GM19328 (cell line): ENCODE measurements around the gene CARNS1.

Experiments
- ATAC-seq: cut with Tn5 transposase; IDR thresholded peaks from one replicate; pipeline ENCODE4 v1.9.1; 2021; ENCODE audit warnings: mild to moderate bottlenecking, moderate library complexity; ENCODE audit not compliant: unreplicated experiment

CARNS1 gene

DNA sequence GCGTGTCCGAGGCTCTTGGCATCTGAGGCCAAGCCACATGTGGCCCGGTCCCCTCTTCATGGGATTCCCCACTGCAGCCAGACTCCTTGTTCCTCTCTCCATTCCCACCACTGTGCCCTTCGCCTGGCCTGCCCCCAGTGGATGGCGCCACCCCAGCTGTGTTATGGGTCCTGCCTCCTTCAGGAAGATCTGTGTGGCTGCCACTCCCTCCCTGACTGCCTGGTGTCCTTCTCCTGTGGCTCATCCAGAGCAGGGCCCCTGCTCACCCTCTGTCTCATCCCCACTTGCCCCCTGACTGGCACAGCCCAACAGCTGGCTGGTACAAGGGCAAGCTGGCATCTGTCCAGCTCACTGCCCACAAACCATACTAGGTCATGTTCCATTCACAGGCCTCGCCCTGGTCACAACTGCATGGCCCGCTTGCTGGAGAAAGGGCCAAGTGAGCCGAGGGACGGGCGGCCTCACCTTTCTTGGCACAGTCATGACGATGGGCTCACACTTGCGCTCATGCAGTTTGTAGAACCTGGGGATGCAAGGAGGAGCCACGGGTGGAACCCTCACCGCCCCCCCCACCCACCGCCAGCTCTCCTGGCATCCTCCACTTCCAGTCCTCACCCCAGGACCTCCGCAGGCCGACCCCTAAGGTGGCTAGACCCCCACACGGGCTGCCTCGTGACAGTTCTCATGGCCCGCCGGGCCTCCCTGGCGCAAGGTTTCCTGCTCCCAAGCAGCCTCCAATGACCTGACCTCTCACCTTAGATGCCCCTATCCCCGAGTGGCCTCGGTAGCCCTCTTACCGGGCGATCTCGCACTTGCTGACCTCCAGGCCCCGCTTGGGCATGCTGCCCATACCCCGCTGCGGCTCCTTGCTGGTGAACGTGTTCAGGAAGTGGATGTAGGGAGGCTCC, 24.1 kb downstream of the CARNS1 start:
- no peak for ATAC-seq

- no peak for ATAC-seq
These were observed 25.0 kb downstream of the CARNS1 start for GRCh38 chr11:67440229-67441097.

DNA sequence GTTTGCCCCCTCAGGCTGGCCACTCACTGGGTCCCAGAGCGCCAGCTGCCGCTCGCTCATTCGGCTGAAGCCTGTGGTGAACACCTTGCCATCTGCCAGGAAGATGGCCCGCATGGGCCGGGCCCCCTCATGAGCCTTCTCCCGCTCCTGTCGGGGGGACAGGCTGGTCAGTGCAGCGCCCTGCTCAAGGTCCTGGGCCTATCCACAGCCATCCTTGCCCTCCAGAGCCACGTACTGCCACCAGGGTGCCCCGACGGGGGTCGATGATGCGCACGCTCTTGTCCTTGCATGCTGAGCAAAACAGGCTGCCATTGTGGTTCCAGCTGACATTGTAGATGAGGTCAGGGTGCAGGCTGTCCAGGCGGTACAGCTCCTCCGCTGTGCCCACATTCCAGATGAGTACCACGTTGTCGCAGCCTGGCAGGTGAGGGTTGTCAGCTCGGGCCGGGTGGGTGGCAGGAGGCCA, 25.7 kb downstream of the CARNS1 start:
- no peak for ATAC-seq

GRCh38 chr11:67441731-67442351, 26.4 kb downstream of the CARNS1 start:
- ATAC-seq, result no peak

DNA sequence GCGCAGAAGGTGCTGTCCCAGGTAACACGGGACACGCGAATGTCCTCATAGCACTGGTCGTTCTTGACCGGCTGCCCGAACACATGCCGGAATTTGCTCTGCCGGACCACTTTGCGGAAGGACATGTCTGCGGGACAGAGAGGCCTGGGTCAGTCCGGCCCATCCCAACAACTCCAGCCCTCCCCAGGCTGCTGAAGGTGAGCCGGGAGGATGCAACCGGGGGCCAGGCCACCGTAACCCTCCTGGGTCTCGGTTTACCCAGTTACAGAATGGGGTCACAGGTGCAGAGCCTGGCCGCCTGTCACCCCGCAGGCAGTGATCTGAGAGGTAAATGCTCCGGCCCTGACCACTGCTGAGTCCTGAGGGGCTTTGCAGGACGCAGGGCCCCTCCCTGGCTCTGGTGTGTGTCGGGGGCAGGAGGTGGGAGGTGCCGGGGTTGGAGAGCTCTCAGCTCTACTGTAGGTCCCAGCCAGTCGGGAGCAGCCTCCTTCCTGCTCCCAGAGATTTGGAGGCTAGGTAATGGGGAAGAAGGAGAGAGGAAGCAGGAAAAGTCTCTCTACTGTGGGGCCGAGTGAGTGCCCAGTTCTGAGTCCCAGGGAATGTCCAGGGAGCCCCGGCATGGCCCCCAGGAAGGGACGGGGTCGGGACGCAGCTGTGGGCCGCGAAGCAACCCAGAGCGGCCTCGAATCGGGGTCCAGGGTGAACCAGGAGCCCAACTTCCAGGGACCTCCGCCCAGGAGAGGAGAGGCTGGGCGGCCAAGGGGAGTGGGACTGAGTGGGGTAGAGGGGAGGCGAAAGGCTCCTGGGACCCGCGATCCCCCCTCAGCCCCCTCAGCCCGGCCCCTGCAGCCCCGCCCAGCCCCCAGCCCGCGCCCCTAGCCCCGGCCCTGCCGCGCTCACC, 27.3 kb downstream of the CARNS1 start:
- ATAC-seq, result no peak

DNA sequence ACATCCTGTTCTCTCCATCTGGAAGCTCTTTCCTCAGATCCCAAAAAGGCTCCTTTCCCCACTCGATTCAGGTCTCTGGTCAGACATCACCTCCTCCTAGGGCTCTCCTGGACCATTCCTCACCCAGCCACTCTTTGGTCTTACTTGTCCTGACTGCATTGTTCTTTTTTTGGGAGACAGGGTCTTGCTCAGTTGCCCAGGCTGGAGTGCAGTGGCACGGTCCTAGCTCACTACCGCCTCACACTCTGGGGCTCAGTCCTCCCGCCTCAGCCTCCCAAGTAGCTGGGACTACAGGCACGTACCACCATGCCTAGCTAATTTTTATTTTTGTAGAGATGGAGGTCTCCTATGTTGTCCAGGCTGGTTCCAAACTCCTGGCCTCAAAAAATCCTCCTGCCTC, 30.0 kb downstream of the CARNS1 start:
- ATAC-seq, result no peak

DNA sequence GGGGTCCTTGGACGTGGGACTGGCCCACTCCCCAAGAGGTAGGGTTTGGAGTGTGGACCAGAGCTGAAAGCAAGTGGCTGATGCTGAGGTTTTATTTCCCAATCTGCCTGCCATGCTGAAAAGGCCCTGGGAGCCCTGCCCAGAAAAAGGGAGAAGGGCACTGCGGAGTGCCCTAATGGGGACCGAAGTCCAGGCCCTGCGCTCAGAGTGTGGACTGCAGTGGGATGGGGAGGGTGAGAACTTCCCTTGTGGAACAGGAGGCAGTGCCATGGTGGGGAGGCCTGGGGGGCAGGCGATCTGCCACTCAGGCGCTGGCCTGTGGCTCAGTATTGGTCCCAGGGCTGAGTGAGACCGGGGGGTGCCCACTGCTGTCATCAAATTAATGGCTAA, 32.7 kb downstream of the CARNS1 start:
- ATAC-seq, result no peak

GRCh38 chr11:67449116-67449844, 33.8 kb downstream of the CARNS1 start:
- ATAC-seq, result no peak

GRCh38 chr11:67450796-67451657, 35.5 kb downstream of the CARNS1 start:
- ATAC-seq, result no peak

- no peak for ATAC-seq
These were observed 36.1 kb downstream of the CARNS1 start for GRCh38 chr11:67451658-67451976.

- no peak for ATAC-seq
These were observed 36.9 kb downstream of the CARNS1 start, which contains the start of gene GPR152 for GRCh38 chr11:67452141-67452952. GPR152 (minus strand) TSS chr11:67452729; CDS start chr11:67452724, 5 bp downstream.

DNA sequence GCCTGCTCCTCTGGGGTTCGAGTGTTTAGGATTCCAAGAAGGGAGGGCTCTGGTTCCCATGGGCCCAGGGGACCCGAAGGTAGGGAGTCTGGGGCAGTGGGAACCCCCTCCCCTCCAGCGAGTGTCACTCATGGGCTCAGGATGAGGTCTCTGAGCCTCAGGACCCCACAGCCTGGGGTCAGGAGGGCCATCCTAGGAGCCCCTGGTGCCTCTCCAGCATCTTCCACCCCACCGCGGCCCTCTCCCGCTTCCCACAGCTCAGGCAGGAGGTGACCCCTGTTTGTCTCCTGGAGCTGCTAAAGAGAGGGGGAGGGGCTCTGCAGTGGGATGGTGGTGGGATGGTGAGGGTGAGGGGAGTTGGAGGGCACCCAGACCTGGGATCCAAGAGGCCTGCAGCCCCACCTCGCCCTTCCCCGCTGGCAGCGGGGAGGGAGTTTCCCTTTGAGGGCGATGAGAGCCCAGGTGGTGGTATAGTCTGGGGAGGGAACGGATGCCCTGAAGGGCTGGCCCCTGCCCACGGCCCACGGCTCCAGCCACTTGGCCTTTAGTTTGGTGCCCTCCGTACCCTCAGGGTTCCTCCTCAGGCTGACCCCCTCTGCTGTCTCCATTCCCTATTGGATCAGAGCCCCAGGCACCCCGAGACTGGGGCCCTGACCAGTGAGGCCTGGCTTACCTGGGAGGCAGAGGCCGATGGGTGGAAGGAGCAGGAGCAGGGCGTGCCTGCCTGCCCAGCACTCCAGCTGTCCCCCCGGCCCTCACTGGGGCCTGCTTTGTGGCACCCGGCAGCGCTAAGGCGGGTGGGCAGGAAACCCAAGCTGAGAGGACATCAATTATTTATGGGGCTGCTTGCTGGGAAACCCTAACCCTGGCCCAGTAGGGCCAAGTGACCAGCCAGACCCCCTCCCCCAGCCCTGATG, 38.6 kb downstream of the CARNS1 start:
- no peak for ATAC-seq

DNA sequence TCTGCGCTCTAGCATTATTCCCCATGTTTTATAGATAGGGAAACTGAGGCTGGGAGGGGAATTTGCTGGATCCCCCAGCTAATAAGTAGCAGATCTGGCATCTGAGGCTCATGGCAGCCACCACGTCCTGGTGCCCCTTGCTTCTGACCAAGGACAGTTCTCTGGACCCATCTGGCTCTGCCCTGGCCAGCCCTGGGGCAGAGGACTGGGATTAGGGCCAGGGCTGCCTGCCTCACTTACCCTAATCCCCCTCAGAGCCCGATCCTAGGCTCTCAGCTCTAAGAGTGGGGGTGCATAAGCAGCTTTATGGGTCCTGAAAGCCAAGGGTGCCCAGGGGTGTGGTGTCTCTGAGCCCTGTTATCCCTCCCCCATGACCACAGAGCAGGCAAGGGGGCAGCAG, 39.6 kb downstream of the CARNS1 start, which contains the start of gene CABP4:
Gene CABP4, plus strand, starts transcription at position 301 of the 400 bp plus-strand sequence. Its CDS starts 70 bp downstream, at position 371.
- ATAC-seq, result no peak

- no peak for ATAC-seq
These were observed 40.7 kb downstream of the CARNS1 start for GRCh38 chr11:67456068-67456705.

- ATAC-seq, result no peak
These were observed 42.0 kb downstream of the CARNS1 start for GRCh38 chr11:67457453-67457852.

DNA sequence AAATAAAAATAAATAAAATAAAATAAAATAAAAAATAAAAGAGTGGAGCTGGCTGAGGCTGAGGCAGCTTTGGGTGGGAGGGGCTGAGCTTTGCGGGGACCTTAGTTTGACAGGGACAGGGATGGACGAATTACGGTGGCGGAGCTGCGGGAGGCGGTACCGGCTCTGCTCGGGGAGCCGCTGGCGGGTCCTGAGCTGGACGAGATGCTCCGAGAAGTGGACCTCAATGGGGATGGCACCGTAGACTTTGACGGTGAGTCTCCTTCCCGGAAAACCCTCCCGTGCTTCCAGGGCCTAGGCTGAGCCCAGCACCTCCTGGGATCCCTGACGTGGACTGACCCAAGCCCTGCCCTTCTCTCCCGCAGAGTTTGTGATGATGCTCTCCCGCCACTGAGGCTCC, 42.8 kb downstream of the CARNS1 start:
- ATAC-seq, result no peak
